Mesodermal cell (in vitro differentiated cells): ENCODE data around the gene TMEM139.
"Not testable (repeated sequence)": the region's sequence is repeated elsewhere in the genome, so short reads cannot be mapped to it uniquely, and the experiment has no call there.

Experiments
- H3K27ac ChIP-seq: 2 replicates; pipeline ENCODE4 v1.7.0; 2013; ENCODE audit warnings: mild to moderate bottlenecking, low read depth, low read length, moderate library complexity; ENCODE audit not compliant: severe bottlenecking
- H3K36me3 ChIP-seq: 2 replicates; pipeline ENCODE4 v1.7.1; 2013; ENCODE audit warnings: mild to moderate bottlenecking, low read length, moderate library complexity; ENCODE audit not compliant: control insufficient read depth, insufficient read depth
- H3K4me1 ChIP-seq: one replicate; pipeline ENCODE4 v1.7.1; 2013; ENCODE audit warnings: mild to moderate bottlenecking, low read length; ENCODE audit not compliant: insufficient read depth, control insufficient read depth, poor library complexity, severe bottlenecking
- H3K4me3 ChIP-seq: 2 replicates; pipeline ENCODE4 v1.7.0; 2013; ENCODE audit warnings: low read length, control low read depth, mild to moderate bottlenecking; ENCODE audit not compliant: insufficient read depth, poor library complexity, severe bottlenecking; ENCODE audit errors: extremely low read depth
- H3K9me3 ChIP-seq: 2 replicates; pipeline ENCODE4 v1.7.1; 2013; ENCODE audit warnings: mild to moderate bottlenecking, low read length, moderate library complexity; ENCODE audit not compliant: control insufficient read depth
- WGBS, 2 experiments: methylation state at CpG; one replicate each; pipeline ENCODE4 v1.1.5; 2013; ENCODE audit warnings: missing lambda C conversion rate in 2 of 2; ENCODE audit not compliant: insufficient coverage in 2 of 2; 5-methylcytosine and 5-hydroxymethylcytosine counted together

Gene TMEM139

DNA sequence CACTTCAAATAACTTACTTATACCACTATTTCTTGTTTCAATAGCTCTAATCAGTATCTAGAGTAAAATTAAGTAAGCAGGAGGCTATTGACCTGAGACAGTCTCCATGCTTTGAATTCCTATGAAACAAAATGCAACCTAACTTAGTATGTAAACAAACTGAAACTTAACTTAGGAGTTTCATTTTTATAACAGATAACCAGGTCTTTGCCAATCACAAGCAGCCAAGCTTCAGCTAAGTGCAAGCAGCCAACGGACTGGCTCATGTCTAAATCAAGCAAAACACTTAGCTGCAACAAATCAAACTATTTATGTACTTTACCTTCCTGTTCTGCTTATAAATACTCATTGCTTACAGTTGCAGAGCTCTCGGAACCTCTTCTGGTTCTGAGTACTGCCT is 25.9 kb upstream of the TMEM139 start:
- Histone ChIP-seq H3K36me3 (no peaks in the 10 kb centered on the region), H3K4me1 (no peaks in the 10 kb centered on the region)
- 44 to 89% methylated on average over 1 to 2 of the region's 2 CpGs for WGBS, 2 experiments

DNA sequence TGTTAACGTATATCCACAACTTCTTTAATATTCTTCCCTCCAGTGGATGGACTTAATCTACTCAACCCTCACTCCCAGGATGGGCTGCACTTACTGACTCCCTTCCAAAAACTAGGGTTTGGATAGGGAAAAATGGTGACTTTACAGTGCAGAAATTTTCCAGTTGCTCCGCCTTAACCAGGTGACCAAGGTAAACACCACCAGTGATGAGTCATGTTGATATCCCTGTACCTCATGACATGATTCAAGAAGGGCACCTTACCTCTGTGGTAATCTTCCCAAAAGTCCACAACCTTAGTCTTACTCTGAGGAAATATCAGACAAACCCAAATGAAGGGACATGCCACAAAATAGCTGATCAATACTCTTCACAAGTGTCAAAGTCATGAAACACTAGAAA is 25.0 kb upstream of the TMEM139 start:
- Histone ChIP-seq H3K4me1 (no peaks in the 10 kb centered on the region), H3K27ac (no peak overlapping the region), H3K4me3 (no peak overlapping the region), H3K9me3 (no peaks in the 10 kb centered on the region), H3K36me3 (no peaks in the 10 kb centered on the region)
- WGBS, 2 experiments: 100% methylated on average over 1 of the region's 2 CpGs; no CpG with 5 or more reads in 1 of the 2 experiments

More for the DNA sequence above, 25.9 kb upstream of the TMEM139 start:
- no peak overlapping the region for H3K27ac ChIP-seq
- no peak overlapping the region for H3K4me3 ChIP-seq
- peaks cover 5% of the 10 kb centered on the region for H3K9me3 ChIP-seq

DNA sequence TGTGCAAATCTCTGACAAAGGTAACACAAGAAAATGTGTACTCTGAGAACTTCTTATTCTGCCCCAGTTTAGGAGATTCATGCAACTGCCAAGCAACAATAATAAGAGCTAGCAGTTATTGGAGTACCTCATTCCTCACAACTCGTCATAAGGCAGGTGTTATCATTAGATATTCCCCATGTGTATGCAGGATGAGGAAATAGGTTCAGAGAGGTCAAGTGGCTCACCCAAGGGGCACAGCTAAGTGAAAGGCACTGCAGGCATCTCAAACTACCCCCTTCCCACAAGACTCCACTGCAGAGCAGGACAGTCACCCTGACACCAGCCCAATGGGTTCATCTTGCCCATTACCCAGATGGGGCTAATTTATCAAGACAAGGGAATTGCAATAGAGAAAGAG is 22.9 kb upstream of the TMEM139 start:
- H3K4me3 ChIP-seq: no peak overlapping the region
- H3K27ac ChIP-seq: no peak overlapping the region
- H3K9me3 ChIP-seq: no peaks in the 10 kb centered on the region
- H3K36me3 ChIP-seq: peaks cover 9% of the 10 kb centered on the region
- no peaks in the 10 kb centered on the region for H3K4me1 ChIP-seq
- WGBS, 2 experiments: no CpG with 5 or more reads among the region's 1 CpG

DNA sequence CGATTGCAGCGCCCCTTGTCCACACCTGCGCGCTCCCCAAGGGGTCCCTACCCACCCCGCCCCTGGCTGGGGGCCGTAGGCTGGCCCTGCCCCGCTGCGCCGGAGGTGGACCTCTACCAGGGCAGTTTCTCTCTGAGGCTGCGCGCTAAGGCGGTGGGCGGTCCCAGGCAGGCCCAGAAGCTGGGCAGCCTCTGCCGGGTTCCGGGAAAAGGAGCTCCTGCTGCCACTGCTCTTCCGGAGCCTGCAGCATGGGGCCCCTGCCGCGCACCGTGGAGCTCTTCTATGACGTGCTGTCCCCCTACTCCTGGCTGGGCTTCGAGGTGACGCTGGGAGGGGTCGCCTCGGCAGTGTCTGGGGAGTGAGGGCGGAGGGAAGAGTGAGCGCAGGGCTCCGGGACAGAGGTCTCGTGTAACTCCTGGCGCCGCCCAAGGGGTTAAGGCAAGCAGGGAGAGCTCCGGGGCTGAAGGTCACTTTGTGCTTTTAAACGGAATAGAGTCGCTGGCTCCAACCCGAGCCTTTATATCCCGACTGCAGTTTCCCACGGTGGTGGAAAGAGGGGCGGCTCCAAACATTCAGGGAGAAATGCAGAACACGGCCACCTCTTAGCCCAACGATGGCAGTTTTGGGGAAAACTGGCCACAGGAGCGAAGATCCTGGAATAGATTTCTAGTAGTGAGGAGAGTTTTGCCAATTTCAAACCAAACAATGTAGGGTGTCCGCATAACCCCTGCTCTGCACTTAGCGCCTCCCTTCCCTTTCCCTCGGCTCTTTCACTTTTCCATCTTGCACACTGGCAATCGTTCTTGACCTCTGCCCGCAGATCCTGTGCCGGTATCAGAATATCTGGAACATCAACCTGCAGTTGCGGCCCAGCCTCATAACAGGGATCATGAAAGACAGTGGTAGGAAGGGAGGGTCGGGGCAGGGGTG is 21.2 kb upstream of the TMEM139 start, which contains the start of gene GSTK1:
TSS of gene GSTK1 (plus strand) at position 176 of the 930 bp plus-strand sequence. CDS start at position 249, 73 bp downstream.
- 7 to 11% methylated on average over 36 to 39 of the region's 48 CpGs for WGBS, 2 experiments
- peaks cover 25% of the 10 kb centered on the region for H3K36me3 ChIP-seq
- peak within 1 kb of the TSS; percentile 65 for H3K4me3 ChIP-seq
- no peaks in the 10 kb centered on the region for H3K4me1 ChIP-seq
- H3K27ac ChIP-seq: peak within 1 kb of the TSS; percentile 36
- no peaks in the 10 kb centered on the region for H3K9me3 ChIP-seq

DNA sequence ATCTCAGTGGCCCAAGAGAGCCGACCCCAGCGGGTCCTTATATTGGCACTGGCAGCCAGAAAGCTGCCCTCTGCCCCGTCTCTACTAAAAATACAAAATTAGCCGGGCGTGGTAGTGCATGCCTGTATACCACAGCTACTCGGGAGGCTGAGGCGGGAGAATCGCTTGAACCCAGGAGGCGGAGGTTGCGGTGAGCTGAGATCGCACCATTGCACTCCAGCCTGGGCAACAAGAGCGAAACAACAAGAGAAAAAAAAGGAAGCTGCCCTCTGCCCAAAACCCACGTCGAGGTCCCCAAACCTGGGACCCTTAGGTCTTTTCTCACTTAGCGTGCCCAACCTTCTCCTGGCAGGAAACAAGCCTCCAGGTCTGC is 20.6 kb upstream of the TMEM139 start:
- Histone ChIP-seq H3K36me3 (peaks cover 31% of the 10 kb centered on the region), H3K4me3 (peak overlapping the region; percentile 65)
- not testable (repeated sequence) for H3K9me3 ChIP-seq, H3K4me1 ChIP-seq, H3K27ac ChIP-seq
- WGBS, 2 experiments: 89 to 90% methylated on average over 14 to 15 of the region's 15 CpGs

DNA sequence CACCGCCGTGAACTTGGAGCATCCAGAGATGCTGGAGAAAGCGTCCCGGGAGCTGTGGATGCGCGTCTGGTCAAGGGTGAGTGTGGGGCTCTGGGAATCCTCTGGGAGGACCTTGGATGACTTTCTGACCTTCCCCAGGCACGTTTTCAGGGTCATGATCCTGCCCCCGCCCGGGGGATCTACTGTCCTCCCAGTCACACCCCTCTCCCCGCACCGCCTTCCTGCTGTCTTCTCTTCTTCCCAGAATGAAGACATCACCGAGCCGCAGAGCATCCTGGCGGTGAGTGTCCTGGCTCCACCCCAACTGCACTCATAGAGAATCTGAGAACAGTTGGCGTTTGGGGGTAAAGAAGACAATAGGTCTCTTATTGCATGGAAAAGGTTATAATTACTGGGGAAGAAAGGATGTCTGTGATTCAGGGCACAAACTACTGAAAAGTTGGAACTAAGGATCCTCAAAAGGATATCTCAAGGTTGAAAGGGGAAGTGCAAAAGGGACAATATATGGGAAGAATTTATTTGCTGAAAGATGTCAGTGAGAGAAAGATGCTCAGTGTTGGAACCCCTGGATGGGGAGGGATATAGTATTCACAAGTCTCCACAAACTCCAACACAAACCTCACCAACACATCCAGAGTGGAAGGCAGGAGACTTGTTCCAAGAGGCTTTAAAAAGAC is 19.6 kb upstream of the TMEM139 start:
- H3K4me1 ChIP-seq: no peaks in the 10 kb centered on the region
- no peaks in the 10 kb centered on the region for H3K9me3 ChIP-seq
- WGBS, 2 experiments: 94% methylated on average over 11 of the region's 15 CpGs
- H3K4me3 ChIP-seq: no peak overlapping the region
- peaks cover 39% of the 10 kb centered on the region for H3K36me3 ChIP-seq
- no peak overlapping the region for H3K27ac ChIP-seq

DNA sequence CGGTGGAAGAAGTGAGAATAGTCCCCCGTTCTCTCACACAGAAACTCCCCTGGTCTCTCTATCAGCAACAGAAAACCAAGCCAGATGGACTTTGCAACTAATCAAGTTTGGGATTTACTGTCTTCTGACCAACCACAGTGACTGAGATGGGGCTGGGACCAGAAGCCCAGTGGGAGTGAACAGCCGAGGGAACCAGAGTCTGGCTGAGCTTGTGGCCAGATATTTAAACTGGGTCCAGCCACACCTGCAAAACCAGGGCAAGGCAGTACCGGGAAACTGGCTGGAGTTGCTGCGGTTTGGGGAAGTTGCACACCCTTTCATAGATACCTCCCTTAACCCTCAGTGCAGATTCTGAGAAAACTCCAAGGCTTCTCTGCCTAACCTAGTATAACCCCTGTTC is 15.5 kb upstream of the TMEM139 start:
- H3K9me3 ChIP-seq: no peaks in the 10 kb centered on the region
- H3K27ac ChIP-seq: no peak overlapping the region
- no peaks in the 10 kb centered on the region for H3K4me1 ChIP-seq
- no peak overlapping the region for H3K4me3 ChIP-seq
- 84 to 95% methylated on average over 4 to 5 of the region's 5 CpGs for WGBS, 2 experiments
- H3K36me3 ChIP-seq: peaks cover 39% of the 10 kb centered on the region

DNA sequence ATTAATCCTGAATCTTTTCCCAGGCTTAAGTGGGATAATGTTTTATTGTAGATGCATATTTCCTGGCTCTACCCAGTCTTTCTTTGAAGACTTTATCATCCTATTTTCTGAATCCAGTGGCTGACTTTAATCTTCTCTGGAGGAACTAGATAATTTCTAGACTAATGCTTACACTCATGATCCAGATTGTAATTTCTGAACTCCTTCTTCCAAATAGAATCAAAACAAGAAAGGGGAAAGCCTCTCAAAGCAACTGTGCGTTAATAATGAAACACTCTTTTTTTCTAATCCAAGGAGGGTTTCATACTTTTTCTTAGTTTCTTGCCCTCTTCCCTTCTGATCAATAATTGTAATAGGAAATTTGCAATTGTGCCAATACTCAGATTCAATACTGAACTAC is 13.5 kb upstream of the TMEM139 start:
- peaks cover 31% of the 10 kb centered on the region for H3K36me3 ChIP-seq
- H3K27ac ChIP-seq: no peak overlapping the region
- no peak overlapping the region for H3K4me3 ChIP-seq
- H3K9me3 ChIP-seq: no peaks in the 10 kb centered on the region
- 100% methylated on average over 1 of the region's 1 CpG for WGBS, 2 experiments
- H3K4me1 ChIP-seq: no peaks in the 10 kb centered on the region

DNA sequence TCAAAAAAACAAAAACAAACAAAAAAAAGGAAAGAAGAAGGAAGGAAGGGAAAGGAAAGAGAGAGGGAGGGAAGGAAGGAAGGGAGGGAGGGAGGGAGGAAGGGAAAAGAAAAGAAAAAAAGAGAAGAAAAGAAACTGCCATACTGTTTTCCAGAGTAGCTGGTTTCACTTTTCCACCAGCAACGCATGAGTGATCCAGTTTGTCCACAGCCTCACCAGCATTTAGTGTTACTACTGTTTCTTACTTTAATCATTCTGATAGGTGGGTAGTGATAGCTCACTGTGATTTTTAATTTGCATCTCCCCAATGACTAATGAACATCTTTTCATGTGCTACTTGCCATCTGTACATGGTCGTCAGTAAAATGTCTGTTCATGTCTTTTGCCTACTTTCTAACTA is 11.9 kb upstream of the TMEM139 start:
- Histone ChIP-seq H3K36me3 (peaks cover 20% of the 10 kb centered on the region), H3K4me1 (no peaks in the 10 kb centered on the region), H3K9me3 (no peaks in the 10 kb centered on the region), H3K27ac (no peak overlapping the region), H3K4me3 (no peak overlapping the region)
- no CpG with 5 or more reads among the region's 2 CpGs for WGBS, 2 experiments

DNA sequence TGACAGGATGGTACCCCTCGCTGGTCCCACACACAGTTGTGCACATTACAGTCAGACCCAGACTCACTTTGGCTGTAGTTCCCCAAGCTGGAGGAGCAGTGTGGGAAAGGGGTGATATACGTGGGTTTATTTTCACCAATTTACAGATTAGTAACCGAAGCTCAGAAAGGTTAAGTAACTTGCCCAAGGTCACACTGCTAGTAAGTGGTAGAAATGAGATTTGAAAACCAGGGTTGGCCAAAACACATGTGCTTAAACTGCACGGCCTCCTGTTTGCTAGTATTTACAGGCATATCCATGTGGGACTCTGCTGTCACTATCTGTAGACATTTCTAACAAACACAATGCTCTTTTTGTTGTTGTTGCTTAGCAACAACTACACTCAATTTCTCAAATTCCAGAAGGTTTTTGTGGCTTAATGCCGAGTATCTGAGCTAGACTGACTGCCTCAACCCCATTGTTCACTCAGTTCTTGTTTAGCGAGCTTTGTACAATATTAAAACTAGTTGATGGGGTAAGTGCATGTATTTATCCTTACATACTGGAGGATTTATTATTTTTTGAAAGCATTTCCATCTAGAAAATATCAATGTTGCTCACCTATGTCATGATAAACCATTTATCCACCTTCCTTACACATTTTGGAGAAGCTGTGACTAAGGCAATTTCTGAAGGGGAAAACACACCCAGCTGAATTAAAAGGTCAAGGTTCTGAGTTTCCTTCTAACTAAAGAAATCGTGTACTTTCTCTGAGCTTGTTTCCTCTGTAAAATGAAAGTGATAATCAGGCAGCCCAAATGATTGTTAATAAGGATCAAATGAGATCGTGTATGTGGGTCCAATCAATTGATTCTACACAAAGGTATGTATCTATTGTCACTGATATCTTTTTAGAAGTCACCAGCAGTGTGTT is 5.3 kb upstream of the TMEM139 start:
- Histone ChIP-seq H3K4me3 (no peak overlapping the region), H3K27ac (peak overlapping the region; percentile 87), H3K4me1 (peaks cover 10% of the 10 kb centered on the region), H3K36me3 (no peaks in the 10 kb centered on the region), H3K9me3 (no peaks in the 10 kb centered on the region)
- WGBS, 2 experiments: 69 to 82% methylated on average over 4 to 5 of the region's 8 CpGs
